GM12878 (cell line): ENCODE measurements around the gene MSI2.

Experiments used
- ATF7 ChIP-seq: fragments of 450-650 bp; IDR thresholded peaks from 2 replicates; pipeline ENCODE4 v1.6.1; 2016; ENCODE audit warnings: low read depth, mild to moderate bottlenecking
- CHD4 ChIP-seq: fragments of 200-600 bp; sonication (generic); IDR thresholded peaks from 2 replicates; pipeline ENCODE4 v1.6.1; 2016; ENCODE audit warnings: mild to moderate bottlenecking
- FOXK2 ChIP-seq: fragments of 450-650 bp; IDR thresholded peaks from 2 replicates; pipeline ENCODE4 v1.6.1; 2017; ENCODE audit warnings: mild to moderate bottlenecking, moderate library complexity
- POLR2AphosphoS5 ChIP-seq: IDR thresholded peaks from 2 replicates; pipeline ENCODE4 v1.6.1; 2011; ENCODE audit warnings: mild to moderate bottlenecking, low read length, inconsistent platforms
- RFX5 ChIP-seq: IDR thresholded peaks from 2 replicates; pipeline ENCODE4 v1.6.1; 2011; ENCODE audit warnings: low read depth, low read length, improper control_type of control experiment
- SUZ12 ChIP-seq: fragments of 200-600 bp; sonication (generic); IDR thresholded peaks from one replicate; pipeline ENCODE4 v1.6.1; 2018; ENCODE audit warnings: antibody characterized with exemption, mild to moderate bottlenecking; ENCODE audit not compliant: unreplicated experiment
- TF ChIP-seq, protein P1 (sequence below), 3 experiments: IDR thresholded peaks in 2 of 3; conservative IDR thresholded peaks in 1 of 3; 2 replicates each; pipeline ENCODE4 v1.5.1; 2011; ENCODE audit warnings: low read depth in 3 of 3, low read length in 3 of 3, mild to moderate bottlenecking in 3 of 3, control low read depth in 2 of 3, moderate library complexity in 2 of 3, inconsistent platforms in 1 of 3, mixed read lengths in 1 of 3; ENCODE audit not compliant: control insufficient read depth in 2 of 3, insufficient read depth in 1 of 3; ENCODE audit errors: extremely low read depth in 1 of 3
- TF ChIP-seq, protein P2 (sequence below): IDR thresholded peaks from 2 replicates; pipeline ENCODE4 v1.6.1; 2011; ENCODE audit warnings: low read depth, mild to moderate bottlenecking, low read length, moderate library complexity, borderline replicate concordance; ENCODE audit errors: extremely low read depth

DNA sequence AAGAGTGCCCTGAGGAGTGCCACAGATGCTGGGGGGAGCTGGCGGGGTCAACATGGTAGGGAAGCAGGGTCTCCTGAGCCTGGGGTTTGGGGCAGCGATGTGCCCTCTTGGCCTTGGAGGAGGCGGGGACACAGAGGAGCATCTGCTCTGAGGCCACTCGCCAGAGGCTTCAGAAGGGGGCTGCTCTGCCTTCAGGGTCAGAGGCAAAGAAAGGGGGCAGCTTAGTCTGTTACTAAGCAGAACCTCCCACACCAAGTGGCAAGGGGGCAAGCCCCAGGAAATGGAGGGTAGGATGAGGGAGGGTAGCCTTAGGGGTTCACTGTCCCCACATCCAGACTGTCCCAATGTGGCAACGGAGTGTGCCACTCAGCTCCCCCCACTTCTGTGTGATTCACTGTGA, 470.5 kb downstream of the MSI2 start:
- TF ChIP-seq, protein P1, sequence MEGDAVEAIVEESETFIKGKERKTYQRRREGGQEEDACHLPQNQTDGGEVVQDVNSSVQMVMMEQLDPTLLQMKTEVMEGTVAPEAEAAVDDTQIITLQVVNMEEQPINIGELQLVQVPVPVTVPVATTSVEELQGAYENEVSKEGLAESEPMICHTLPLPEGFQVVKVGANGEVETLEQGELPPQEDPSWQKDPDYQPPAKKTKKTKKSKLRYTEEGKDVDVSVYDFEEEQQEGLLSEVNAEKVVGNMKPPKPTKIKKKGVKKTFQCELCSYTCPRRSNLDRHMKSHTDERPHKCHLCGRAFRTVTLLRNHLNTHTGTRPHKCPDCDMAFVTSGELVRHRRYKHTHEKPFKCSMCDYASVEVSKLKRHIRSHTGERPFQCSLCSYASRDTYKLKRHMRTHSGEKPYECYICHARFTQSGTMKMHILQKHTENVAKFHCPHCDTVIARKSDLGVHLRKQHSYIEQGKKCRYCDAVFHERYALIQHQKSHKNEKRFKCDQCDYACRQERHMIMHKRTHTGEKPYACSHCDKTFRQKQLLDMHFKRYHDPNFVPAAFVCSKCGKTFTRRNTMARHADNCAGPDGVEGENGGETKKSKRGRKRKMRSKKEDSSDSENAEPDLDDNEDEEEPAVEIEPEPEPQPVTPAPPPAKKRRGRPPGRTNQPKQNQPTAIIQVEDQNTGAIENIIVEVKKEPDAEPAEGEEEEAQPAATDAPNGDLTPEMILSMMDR (IDR thresholded peaks at IDR 0.05 in 2 of 3, conservative IDR thresholded peaks at IDR 0.05 in 1 of 3; ENCODE audit: control insufficient read depth in 2 of 3, extremely low read depth in 1 of 3, insufficient read depth in 1 of 3, low read depth in 3 of 3, low read length in 3 of 3), result no peak
- TF ChIP-seq FOXK2 (no peak), CHD4 (no peak), ATF7 (no peak), SUZ12 (no peak), POLR2AphosphoS5 (no peak), RFX5 (no peak)
- TF ChIP-seq, protein P2, sequence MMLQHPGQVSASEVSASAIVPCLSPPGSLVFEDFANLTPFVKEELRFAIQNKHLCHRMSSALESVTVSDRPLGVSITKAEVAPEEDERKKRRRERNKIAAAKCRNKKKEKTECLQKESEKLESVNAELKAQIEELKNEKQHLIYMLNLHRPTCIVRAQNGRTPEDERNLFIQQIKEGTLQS, result no peak
